T-helper 1 cell (primary cell): ENCODE measurements around the gene MS4A5.
"Not testable (repeated sequence)": the region's sequence is repeated elsewhere in the genome, so short reads cannot be mapped to it uniquely, and the experiment has no call there.

ENCODE experiments used
- DNase-seq, 5 donors: peaks; one replicate each; pipeline ENCODE4 v3.0.0-alpha.2; 2012 to 2020
- total RNA-seq, 4 donors: gene quantifications; one replicate each; lab custom pipeline; 2026; lab: John Stamatoyannopoulos, UW

The MS4A5 gene
- 0 reads per million in 4 donors for total RNA-seq

GRCh38 chr11:60429272-60429671 lies at the start of gene MS4A5:
Gene MS4A5 (plus strand): TSS chr11:60429572. CDS start chr11:60429675, 103 bp downstream.
- no peak for DNase-seq

DNA sequence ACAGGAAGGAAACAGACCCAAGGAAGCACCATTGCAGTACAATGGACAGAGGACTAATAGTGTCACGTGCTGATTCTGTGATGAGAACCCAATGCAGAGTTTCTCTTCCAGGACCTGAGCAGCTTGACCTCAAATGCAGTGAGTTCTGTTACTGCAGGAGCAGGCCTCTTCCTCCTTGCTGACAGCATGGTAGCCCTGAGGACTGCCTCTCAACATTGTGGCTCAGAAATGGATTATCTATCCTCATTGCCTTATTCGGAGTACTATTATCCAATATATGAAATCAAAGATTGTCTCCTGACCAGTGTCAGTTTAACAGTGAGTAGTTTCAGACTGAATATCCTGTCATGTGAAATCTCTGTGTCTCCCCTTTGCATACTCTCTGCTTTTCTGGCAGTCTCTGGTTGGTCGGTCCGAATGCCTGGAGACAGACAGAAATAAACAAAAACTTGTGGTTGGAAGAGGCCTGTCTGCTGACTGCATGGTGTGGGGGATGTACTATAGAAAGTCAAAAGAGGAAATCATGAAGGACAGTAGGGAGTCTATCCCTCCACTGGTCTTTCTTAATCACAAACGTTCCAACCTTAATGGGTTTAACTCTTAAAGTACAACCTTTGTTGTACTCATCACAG lies 40.0 kb upstream of the MS4A5 start:
- no peak for DNase-seq

GRCh38 chr11:60390419-60390818 lies 39.0 kb upstream of the MS4A5 start:
- no peak for DNase-seq

- DNase-seq, result no peak
Measured at GRCh38 chr11:60392361-60392760, 37.0 kb upstream of the MS4A5 start.

DNA sequence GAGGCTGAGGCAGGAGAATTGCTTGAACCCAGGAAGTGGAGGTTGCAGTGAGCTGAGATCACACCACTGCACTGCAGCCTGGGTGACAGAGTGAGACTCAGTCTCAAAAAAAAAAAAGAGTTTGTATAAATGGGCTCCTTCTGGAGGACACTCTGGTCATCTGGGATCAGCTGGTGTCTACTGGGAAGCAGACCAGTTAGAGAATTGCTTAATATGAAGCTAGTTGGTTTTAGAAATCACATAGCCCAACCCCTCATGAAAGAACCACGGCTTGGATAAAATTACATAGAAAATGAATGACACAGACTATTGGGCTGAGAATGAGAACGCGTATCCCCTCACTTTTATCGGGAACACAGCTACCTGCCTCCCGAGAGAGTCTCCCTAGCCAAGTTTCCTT lies 36.4 kb upstream of the MS4A5 start:
- DNase-seq, result no peak

DNA sequence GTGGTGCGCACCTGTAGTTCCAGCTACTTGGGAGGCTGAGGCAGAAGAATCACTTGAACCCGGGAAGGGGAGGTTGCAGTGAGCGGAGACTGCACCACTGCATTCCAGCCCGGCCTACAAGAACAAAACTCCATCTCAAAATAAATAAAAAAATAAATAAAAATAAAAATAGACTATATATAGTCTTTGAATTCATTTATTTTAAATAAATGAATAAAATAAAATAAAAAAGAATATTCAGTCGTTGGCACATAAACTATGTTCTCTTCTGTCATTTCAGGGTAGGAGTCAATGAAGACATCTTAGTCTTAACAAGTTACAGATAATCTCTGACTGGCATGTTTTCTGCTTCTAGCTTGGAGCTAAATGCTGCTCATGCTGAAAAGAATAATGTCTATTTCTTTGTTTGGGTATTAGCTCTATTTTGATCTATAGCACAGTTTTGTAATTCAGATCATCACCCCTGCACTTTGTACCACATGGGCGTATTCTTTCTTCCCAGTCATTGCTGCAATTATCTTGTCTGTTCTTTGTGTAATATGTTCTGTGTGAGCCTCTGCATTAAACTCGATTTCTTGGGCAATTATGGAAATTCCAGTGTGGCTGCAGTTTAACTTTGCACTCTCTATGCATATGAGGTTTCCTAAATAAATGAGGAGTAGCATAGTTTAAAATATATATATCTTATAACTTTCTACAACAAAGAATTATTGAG lies 34.5 kb upstream of the MS4A5 start:
- no peak for DNase-seq

GRCh38 chr11:60396382-60396781 lies 33.0 kb upstream of the MS4A5 start, which contains the start of gene MS4A14:
Gene MS4A14 (plus strand): TSS chr11:60396459. CDS start chr11:60396579, 120 bp downstream.
- no peak for DNase-seq

- DNase-seq, result no peak
Measured at GRCh38 chr11:60396799-60397198, 32.6 kb upstream of the MS4A5 start.

GRCh38 chr11:60420015-60420414 lies 9.4 kb upstream of the MS4A5 start:
- no peak for DNase-seq

DNA sequence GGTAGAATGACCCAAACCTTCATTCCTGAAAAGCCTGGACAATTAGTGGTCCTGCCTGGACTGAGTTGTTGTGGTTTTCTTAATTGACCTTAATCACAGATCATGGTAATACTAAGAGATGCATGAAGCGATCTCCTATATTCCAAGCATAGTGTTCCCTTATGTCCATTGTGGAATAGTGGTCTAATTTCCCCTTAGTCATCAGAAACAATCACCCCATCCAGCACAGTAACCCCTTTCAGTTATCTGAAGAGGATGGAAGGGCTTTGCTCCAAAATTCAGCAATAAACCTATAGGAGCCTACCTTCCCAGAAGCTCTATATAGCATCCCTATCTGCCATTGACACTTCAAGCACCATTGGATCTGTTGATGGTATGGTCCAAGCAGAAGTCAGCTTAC lies 6.8 kb upstream of the MS4A5 start:
- DNase-seq, result no peak

DNA sequence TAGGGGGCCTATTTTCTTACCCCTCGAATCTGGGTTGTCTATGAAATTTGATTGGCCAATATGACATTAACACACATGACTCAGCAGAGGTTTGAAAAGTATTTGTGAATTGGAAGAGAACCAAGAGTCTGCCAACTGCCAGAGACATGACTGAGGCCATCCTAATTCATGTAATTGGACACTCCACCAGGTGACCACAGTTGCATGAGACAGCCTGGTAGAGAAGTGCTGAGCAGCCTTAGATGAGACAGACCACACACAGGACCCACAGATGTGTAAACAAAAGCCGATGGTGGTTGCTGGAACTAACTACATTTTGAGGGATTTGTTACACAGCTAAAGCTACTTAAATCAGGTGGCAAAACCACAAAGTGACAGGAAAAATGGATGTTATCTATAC lies 855 bp upstream of the MS4A5 start:
- no peak for DNase-seq

- DNase-seq, result no peak
Measured at GRCh38 chr11:60431251-60431650, 1.9 kb downstream of the MS4A5 start.

DNA sequence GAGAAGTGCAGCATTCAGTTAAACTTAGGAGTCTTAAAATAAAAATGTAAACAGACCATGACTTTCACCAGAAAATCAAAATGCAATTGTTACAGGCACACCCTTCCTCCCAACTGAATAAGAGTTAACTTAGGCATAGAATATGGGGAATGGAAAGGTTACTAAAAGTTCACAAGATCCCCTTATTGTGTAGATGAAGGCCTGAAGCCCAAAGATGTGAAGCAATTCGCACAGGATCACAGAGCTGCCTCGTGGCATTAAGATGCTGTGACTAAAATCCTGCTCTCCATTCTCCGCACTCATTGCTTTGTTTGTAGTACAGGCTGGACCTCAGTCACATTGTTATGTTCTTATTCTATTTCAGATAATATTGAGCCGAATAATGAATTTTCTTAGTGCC lies 4.0 kb downstream of the MS4A5 start:
- no peak for DNase-seq

DNA sequence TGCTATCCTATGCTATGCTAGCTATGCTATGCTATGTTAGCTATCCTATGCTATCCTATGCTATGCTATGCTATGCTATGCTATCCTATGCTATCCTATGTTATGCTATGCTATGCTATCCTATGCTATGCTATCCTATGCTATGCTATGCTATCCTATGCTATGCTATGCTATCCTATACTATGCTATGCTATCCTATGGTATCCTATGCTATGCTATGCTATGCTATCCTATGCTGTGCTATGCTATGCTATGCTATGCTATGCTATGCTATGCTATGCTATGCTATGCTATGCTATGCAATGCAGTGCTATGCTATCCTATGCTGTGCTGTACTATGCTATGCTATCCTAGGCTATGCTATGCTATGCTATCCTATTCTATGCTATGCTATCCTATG lies 17.7 kb downstream of the MS4A5 start:
- DNase-seq, result no peak

DNA sequence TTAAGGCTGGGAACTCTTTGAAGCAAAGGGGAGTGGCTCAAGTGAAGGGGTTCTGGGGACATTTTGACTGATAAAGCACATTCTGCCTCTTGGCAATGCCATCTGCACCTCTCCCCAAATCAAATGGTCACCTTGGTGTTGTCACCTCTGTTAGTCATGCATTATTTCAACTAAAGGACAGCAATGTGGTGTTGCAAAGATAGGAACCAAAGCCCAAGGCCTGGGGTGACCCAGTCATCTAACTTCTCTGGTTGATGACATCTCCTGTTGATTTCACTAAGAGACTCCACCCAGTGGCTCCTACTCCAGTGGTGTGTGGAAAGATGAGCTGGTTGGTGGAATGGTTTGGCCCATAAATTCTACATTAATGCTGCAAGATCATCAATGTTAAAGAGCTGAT lies 18.5 kb downstream of the MS4A5 start:
- no peak for DNase-seq

GRCh38 chr11:60451185-60451584 lies 21.8 kb downstream of the MS4A5 start:
- not testable (repeated sequence) for DNase-seq

DNA sequence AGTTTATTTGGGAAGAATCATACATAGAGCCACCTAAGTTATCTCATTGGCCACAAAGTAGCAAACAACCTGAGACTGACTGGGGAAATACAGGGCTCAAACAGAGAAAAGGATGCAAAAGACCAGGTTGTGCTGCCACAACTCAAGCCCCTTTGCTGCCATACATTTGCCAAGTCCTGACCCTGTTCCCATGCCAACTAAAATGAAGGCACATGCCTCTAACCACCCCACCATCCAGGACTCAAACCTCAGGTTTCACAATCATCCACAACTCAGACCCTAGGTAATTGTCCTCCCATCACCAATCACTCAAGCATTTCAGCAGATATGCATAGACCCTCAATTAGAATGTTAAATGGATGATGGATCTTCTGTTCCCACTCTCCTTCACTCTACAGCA lies 24.8 kb downstream of the MS4A5 start:
- DNase-seq, result no peak

GRCh38 chr11:60455531-60456042 lies 26.2 kb downstream of the MS4A5 start, which contains the start of gene MS4A1:
Gene MS4A1 (plus strand): TSS chr11:60455847. CDS start chr11:60462375, 6,528 bp downstream.
- DNase-seq, result no peak

DNA sequence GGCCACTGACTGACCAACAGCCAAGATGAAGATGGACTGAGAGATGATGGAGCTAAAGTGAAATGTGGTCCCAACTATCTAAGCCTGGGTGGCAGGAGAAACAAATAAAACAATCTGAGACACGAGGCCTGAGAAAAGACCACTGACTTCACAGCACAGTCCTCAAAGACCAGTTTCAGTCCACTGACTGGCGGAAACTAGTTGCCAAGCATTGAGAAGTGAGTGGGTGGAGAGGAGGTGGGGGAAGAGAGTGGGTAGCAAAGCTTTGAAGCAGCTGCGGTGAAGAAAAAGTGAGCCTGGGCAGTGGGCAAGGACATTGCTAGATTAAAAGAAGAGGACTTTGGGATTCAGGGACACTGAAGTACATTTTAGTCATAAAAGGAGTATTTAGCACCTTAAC lies 28.2 kb downstream of the MS4A5 start:
- DNase-seq, result no peak

GRCh38 chr11:60459345-60459744 lies 30.0 kb downstream of the MS4A5 start:
- DNase-seq, result no peak

DNA sequence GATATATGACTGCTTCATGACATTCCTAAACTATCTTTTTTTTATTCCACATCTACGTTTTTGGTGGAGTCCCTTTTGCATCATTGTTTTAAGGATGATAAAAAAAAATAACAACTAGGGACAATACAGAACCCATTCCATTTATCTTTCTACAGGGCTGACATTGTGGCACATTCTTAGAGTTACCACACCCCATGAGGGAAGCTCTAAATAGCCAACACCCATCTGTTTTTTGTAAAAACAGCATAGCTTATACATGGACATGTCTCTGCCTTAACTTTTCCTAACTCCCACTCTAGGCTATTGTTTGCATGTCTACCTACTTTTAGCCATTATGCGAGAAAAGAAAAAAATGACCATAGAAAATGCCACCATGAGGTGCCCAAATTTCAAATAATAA lies 39.5 kb downstream of the MS4A5 start:
- no peak for DNase-seq

- no peak for DNase-seq
Measured at GRCh38 chr11:60469723-60470122, 40.4 kb downstream of the MS4A5 start.

DNA sequence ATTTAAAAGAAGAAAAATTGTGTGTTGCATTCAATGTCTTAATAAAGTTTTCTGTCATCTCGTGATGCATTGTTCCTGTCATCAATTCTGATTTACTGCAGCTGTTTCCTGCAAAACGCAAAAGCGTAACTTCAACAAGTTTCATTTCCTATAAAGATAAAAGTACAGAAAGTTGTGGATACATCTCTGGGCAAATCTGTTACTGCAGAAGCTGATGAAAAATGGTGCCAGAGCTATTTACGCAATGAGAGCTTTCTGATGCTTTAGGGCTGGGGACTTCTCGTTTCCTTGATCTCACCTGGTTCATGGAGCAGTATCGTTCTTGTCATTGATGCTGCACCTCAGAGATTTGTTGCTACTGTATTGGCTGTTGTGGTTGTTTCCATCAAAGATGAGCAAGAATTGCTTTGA lies 47.7 kb downstream of the MS4A5 start:
- no peak for DNase-seq

DNA sequence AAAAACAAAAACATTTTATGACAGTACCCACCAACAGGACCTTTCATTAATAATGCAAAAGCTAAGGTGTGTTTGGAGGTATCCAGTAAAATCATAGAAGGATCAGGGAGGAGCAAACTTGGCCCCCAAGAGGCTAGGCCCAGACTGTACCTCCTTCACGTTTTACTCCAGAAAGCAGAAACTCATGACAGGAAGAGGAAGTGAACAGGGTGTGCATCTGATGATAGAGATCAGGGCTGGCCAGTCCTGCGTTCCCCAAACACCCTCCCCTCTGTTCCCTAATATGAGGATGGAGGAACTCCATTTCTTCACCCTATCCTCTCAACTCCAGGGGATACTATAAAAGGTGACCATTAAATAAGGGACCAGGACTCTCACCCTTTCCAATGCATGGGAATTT lies 53.0 kb downstream of the MS4A5 start:
- DNase-seq, result no peak
